OCI-LY7 (cell line): ENCODE results near the gene NTS. TPM values are rescaled to one million over a fixed set of nuclear protein-coding genes. Genes with fewer than 3 reads are reported as not detected.

Source experiments
- Bru-seq: library from RNA; stranded (reverse); fragments of 400-500 nt; gene quantifications from one replicate; lab custom pipeline; 2021; lab: Mats Ljungman, UMichigan
- BruChase-seq, 2 experiments: library from RNA; stranded (reverse); fragments of 400-500 nt; gene quantifications; one replicate each; lab custom pipeline; 2021; lab: Mats Ljungman, UMichigan
- BruUV-seq: library from RNA; stranded (reverse); fragments of 400-500 nt; replicated peaks from 2 replicates; lab custom pipeline; 2021; lab: Mats Ljungman, UMichigan
- CTCF ChIA-PET: fragments of 300-600 bp; sonication (Branson Sonifier 250); formaldehyde crosslinking; loops from one replicate; lab custom pipeline; 2022; ENCODE audit warnings: antibody characterized with exemption; ENCODE audit not compliant: unreplicated experiment; lab: Charles Lee
- POLR2A ChIA-PET: fragments of 300-600 bp; sonication (Branson Sonifier 250); formaldehyde crosslinking; loops from one replicate; lab custom pipeline; 2022; ENCODE audit warnings: antibody characterized with exemption; lab: Charles Lee
- DNase-seq: peaks from one replicate; pipeline ENCODE4 v3.0.0-alpha.2; 2015; ENCODE audit warnings: low spot score
- H2AFZ ChIP-seq: fragments of 200-600 bp; sonication (generic), shearing (Covaris generic); 2 replicates; pipeline ENCODE4 v1.6.1; 2014; ENCODE audit warnings: mild to moderate bottlenecking, antibody characterized with exemption, low read length, moderate library complexity
- H3K27ac ChIP-seq: fragments of 200-600 bp; sonication (generic); 2 replicates; pipeline ENCODE4 v1.5.1; 2014; ENCODE audit warnings: mixed run types, low read depth, mild to moderate bottlenecking, moderate library complexity, low read length, inconsistent platforms; ENCODE audit not compliant: poor library complexity, severe bottlenecking
- H3K36me3 ChIP-seq: fragments of 200-600 bp; sonication (generic); 2 replicates; pipeline ENCODE4 v1.6.1; 2014; ENCODE audit warnings: mild to moderate bottlenecking, antibody characterized with exemption, low read length, moderate library complexity, mixed read lengths; ENCODE audit not compliant: insufficient read depth
- H3K4me1 ChIP-seq: fragments of 200-600 bp; sonication (generic); 2 replicates; pipeline ENCODE4 v1.5.1; 2014; ENCODE audit warnings: mild to moderate bottlenecking, low read length; ENCODE audit not compliant: insufficient read depth, poor library complexity, severe bottlenecking
- H3K4me2 ChIP-seq: fragments of 200-600 bp; sonication (generic); 2 replicates; pipeline ENCODE4 v1.6.1; 2014; ENCODE audit warnings: mild to moderate bottlenecking, low read length
- H3K4me3 ChIP-seq: fragments of 200-600 bp; sonication (generic); 2 replicates; pipeline ENCODE4 v1.5.1; 2014; ENCODE audit warnings: mild to moderate bottlenecking, low read depth, low read length; ENCODE audit not compliant: poor library complexity, severe bottlenecking
- H3K79me2 ChIP-seq: fragments of 200-600 bp; sonication (generic); 2 replicates; pipeline ENCODE4 v1.6.1; 2016; ENCODE audit warnings: low read depth, mild to moderate bottlenecking, low read length, moderate library complexity, mixed read lengths; ENCODE audit not compliant: insufficient read depth
- H3K9me2 ChIP-seq: fragments of 200-600 bp; sonication (generic); 2 replicates; pipeline ENCODE4 v1.6.1; 2016; ENCODE audit warnings: mild to moderate bottlenecking, low read length, mixed read lengths; ENCODE audit not compliant: insufficient read depth
- H3K9me3 ChIP-seq: fragments of 200-600 bp; sonication (generic); 2 replicates; pipeline ENCODE4 v1.6.1; 2014; ENCODE audit warnings: mild to moderate bottlenecking, mixed run types, low read length, mixed read lengths
- H4K20me1 ChIP-seq: fragments of 200-600 bp; sonication (generic); 2 replicates; pipeline ENCODE4 v1.6.1; 2014; ENCODE audit warnings: mild to moderate bottlenecking, antibody characterized with exemption, low read length, moderate library complexity, mixed read lengths; ENCODE audit not compliant: insufficient read depth
- CTCF ChIP-seq: fragments of 200-600 bp; sonication (generic); conservative IDR thresholded peaks from 2 replicates; pipeline ENCODE4 v1.5.1; 2014; ENCODE audit warnings: mild to moderate bottlenecking, antibody characterized with exemption, low read length, moderate library complexity, mixed read lengths
- EZH2phosphoT487 ChIP-seq: fragments of 200-600 bp; sonication (generic); IDR thresholded peaks from 2 replicates; pipeline ENCODE4 v1.6.1; 2018; ENCODE audit warnings: low read depth, borderline replicate concordance, mild to moderate bottlenecking, mixed run types, antibody characterized with exemption, low read length, moderate library complexity, mixed read lengths
- intact Hi-C: fragments of 100-400 bp; cut with micrococcal nuclease; formaldehyde crosslinking; loops from one replicate; pipeline ENCODE4 v1.10.0; 2022; ENCODE audit not compliant: unreplicated experiment
- long read RNA-seq: library from polyadenylated mRNA; stranded (forward); transcript quantifications from one replicate; pipeline ENCODE4 v2.0.0, GENCODE V29; 2022
- total RNA-seq, 2 experiments: library from RNA; depleted of rRNA in 1 of 2; stranded (reverse); fragments of >200 nt in 1 of 2; shearing (Covaris generic) in 1 of 2; gene quantifications; 2 replicates each; pipeline ENCODE4 v1.2.3, GENCODE V29; 2014 to 2022

Gene NTS
- total RNA-seq (2014; rRNA removed; shearing (Covaris generic)) (not detected in 2 replicates), total RNA-seq (2022) (not detected in 2 replicates), Bru-seq, nascent RNA (not detected), BruChase-seq, experiment 1, labeled RNA remaining after a 6-hour chase (not detected), BruChase-seq, experiment 2, labeled RNA remaining after a 2-hour chase (not detected)
- long read RNA-seq = 0 reads

GRCh38 chr12:85874031-85874461, at the start of gene NTS:
Gene NTS, plus strand, starts transcription at chr12:85874295. Its CDS starts 109 bp downstream, at chr12:85874404.
- no peaks in the 10 kb centered on the region for H4K20me1 ChIP-seq
- H3K79me2 ChIP-seq = no peaks in the 10 kb centered on the region
- no peak within 1 kb of the TSS for H3K4me2 ChIP-seq
- ChIA-PET CTCF (interaction anchor here (0.6 kb wide), 1 partner anchor 225 kb away, joined by 4 read pairs; no protein-coding TSS in a partner anchor), POLR2A (no interaction called here)
- TF ChIP-seq CTCF = no peak
- TF ChIP-seq EZH2phosphoT487 = no peak
- H3K9me2 ChIP-seq = no peaks in the 10 kb centered on the region
- peak; percentile 24 for DNase-seq
- no peak within 1 kb of the TSS for H3K27ac ChIP-seq
- intact Hi-C loops = loop anchor here (5.0 kb wide), 1 partner anchor 407 kb away; no protein-coding TSS in a partner anchor
- H3K9me3 ChIP-seq = no peaks in the 10 kb centered on the region
- H3K4me3 ChIP-seq = no peak within 1 kb of the TSS
- no peaks in the 10 kb centered on the region for H3K36me3 ChIP-seq
- 0 out of 2 replicates have a peak within 1 kb of the TSS, but pooled peaks have one; percentile 39 for H2AFZ ChIP-seq
- BruUV-seq = no TSS peak
- H3K4me1 ChIP-seq = no peaks in the 10 kb centered on the region

- POLR2A ChIA-PET = no interaction called here
- CTCF ChIA-PET = no interaction called here
- intact Hi-C loops = no loop called here
Measured at GRCh38 chr12:85825746-85826145, 48.3 kb upstream of the NTS start.

More at GRCh38 chr12:85825746-85826145, 48.3 kb upstream of the NTS start:
- DNase-seq = no peak
- Histone ChIP-seq H3K79me2 (no peaks in the 10 kb centered on the region), H3K4me1 (no peaks in the 10 kb centered on the region), H3K9me3 (no peaks in the 10 kb centered on the region), H4K20me1 (no peaks in the 10 kb centered on the region), H3K9me2 (no peaks in the 10 kb centered on the region), H3K36me3 (no peaks in the 10 kb centered on the region), H3K4me2 (no peak overlapping the region), H3K4me3 (no peak overlapping the region), H3K27ac (no peak overlapping the region), H2AFZ (no peak overlapping the region)
- BruUV-seq = no TSS peak
- TF ChIP-seq EZH2phosphoT487 (no peak), CTCF (no peak)
